Caco-2 (cell line): ENCODE data around the gene RERE. TPM values are rescaled to one million over a fixed set of nuclear protein-coding genes. Genes with fewer than 3 reads are reported as not detected.

ENCODE experiments used
- BruUV-seq: library from RNA; stranded (reverse); fragments of 400-500 nt; replicated peaks from 2 replicates; lab custom pipeline; 2021; lab: Mats Ljungman, UMichigan
- CTCF ChIA-PET: fragments of 300-600 bp; sonication (Branson Sonifier 250); formaldehyde crosslinking; loops from one replicate; lab custom pipeline; 2022; ENCODE audit warnings: antibody characterized with exemption; lab: Charles Lee
- POLR2A ChIA-PET: fragments of 300-600 bp; sonication (Branson Sonifier 250); formaldehyde crosslinking; loops from one replicate; lab custom pipeline; 2022; ENCODE audit warnings: antibody characterized with exemption; lab: Charles Lee
- DNase-seq, 2 experiments: peaks; one replicate each; pipeline versions ENCODE4 v3.0.0 to v3.0.0-alpha.2; 2020 to 2022
- H3K27me3 ChIP-seq: replicated peaks from 2 replicates; pipeline ENCODE4 v1.6.0; 2011; ENCODE audit warnings: low read length; ENCODE audit not compliant: control insufficient read depth, insufficient read depth
- H3K36me3 ChIP-seq: 2 replicates; pipeline ENCODE4 v1.5.1; 2011; ENCODE audit warnings: low read length; ENCODE audit not compliant: control insufficient read depth, insufficient read depth
- H3K4me1 ChIP-seq: fragments of 250-450 bp; sonication (Bioruptor Pico); 2 replicates; pipeline ENCODE4 v1.5.1; 2020; ENCODE audit warnings: mild to moderate bottlenecking
- H3K4me3 ChIP-seq: 2 replicates; pipeline ENCODE4 v1.5.1; 2011; ENCODE audit warnings: low read depth, mild to moderate bottlenecking, control low read depth, low read length
- H3K9me3 ChIP-seq: fragments of 250-450 bp; sonication (Bioruptor Pico); 2 replicates; pipeline ENCODE4 v1.5.1; 2020; ENCODE audit warnings: mild to moderate bottlenecking, moderate library complexity
- H3K27ac Mint-ChIP-seq: one replicate; pipeline ENCODE4 v1.8.0; 2022; ENCODE audit warnings: mixed read lengths; ENCODE audit not compliant: unreplicated experiment
- H3K27me3 Mint-ChIP-seq: one replicate; pipeline ENCODE4 v1.8.0; 2022; ENCODE audit warnings: mixed read lengths; ENCODE audit not compliant: insufficient read depth, unreplicated experiment
- H3K36me3 Mint-ChIP-seq: one replicate; pipeline ENCODE4 v1.8.0; 2022; ENCODE audit warnings: mild to moderate bottlenecking, mixed read lengths; ENCODE audit not compliant: insufficient read depth, unreplicated experiment
- H3K4me1 Mint-ChIP-seq: one replicate; pipeline ENCODE4 v1.8.0; 2022; ENCODE audit warnings: low read depth, mixed read lengths; ENCODE audit not compliant: unreplicated experiment
- H3K4me3 Mint-ChIP-seq: one replicate; pipeline ENCODE4 v1.8.0; 2022; ENCODE audit warnings: mild to moderate bottlenecking, moderate library complexity, mixed read lengths; ENCODE audit not compliant: unreplicated experiment
- H3K9me3 Mint-ChIP-seq: one replicate; pipeline ENCODE4 v1.8.0; 2022; ENCODE audit warnings: mixed read lengths; ENCODE audit not compliant: unreplicated experiment
- intact Hi-C: fragments of 100-400 bp; cut with micrococcal nuclease; formaldehyde crosslinking; loops from one replicate; pipeline ENCODE4 v1.10.0; 2022; ENCODE audit not compliant: unreplicated experiment
- total RNA-seq: library from RNA; stranded (reverse); gene quantifications from 2 replicates; pipeline ENCODE4 v1.2.3, GENCODE V29; 2022
- TF ChIP-seq, protein P1 (sequence below), 2 experiments: fragments of 200-600 bp in 1 of 2; IDR thresholded peaks; 1 replicate in 1 of 2; 2 replicates in 1 of 2; pipeline versions ENCODE4 v1.5.1 to v1.8.0; 2011 to 2022; ENCODE audit warnings: antibody characterized with exemption in 1 of 2, control low read depth in 1 of 2, inconsistent platforms in 1 of 2, low read depth in 1 of 2, low read length in 1 of 2, mild to moderate bottlenecking in 1 of 2, moderate library complexity in 1 of 2; ENCODE audit not compliant: insufficient read depth in 1 of 2, severe bottlenecking in 1 of 2, unreplicated experiment in 1 of 2

Gene RERE
- total RNA-seq, 1 experiment from 2014 or later = 85.2 TPM

DNA sequence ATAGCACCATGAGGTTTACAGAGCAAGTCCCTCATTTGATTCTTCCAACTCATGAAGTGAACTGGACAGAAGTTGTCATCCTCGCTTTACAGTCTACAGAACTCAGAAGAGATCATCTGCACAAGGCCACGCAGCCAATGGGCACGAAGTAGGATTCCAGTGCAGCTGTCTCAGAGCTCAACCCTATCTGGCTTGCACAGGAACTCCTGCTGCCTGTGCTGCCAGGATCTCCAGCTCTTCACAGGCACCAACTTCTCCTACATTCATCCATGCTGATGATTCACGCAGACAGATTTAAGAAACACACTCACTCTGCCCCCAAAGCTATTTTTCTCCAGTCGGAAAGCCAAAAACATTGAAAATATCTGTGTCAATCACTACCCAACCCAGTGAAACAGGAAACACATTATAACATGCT is 157.0 kb downstream of the RERE start:
- peaks cover 16% of the 10 kb centered on the region for H3K4me1 ChIP-seq
- Mint-ChIP-seq H3K27ac (no peak overlapping the region), H3K27me3 (no peaks in the 10 kb centered on the region), H3K4me1 (no peaks in the 10 kb centered on the region), H3K36me3 (peaks cover 12% of the 10 kb centered on the region), H3K9me3 (no peaks in the 10 kb centered on the region), H3K4me3 (no peak overlapping the region)
- no peaks in the 10 kb centered on the region for H3K27me3 ChIP-seq
- BruUV-seq = no TSS peak
- H3K4me3 ChIP-seq = no peak overlapping the region
- no peaks in the 10 kb centered on the region for H3K36me3 ChIP-seq
- intact Hi-C loops = no loop called here
- TF ChIP-seq, protein P1, sequence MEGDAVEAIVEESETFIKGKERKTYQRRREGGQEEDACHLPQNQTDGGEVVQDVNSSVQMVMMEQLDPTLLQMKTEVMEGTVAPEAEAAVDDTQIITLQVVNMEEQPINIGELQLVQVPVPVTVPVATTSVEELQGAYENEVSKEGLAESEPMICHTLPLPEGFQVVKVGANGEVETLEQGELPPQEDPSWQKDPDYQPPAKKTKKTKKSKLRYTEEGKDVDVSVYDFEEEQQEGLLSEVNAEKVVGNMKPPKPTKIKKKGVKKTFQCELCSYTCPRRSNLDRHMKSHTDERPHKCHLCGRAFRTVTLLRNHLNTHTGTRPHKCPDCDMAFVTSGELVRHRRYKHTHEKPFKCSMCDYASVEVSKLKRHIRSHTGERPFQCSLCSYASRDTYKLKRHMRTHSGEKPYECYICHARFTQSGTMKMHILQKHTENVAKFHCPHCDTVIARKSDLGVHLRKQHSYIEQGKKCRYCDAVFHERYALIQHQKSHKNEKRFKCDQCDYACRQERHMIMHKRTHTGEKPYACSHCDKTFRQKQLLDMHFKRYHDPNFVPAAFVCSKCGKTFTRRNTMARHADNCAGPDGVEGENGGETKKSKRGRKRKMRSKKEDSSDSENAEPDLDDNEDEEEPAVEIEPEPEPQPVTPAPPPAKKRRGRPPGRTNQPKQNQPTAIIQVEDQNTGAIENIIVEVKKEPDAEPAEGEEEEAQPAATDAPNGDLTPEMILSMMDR (IDR thresholded peaks at IDR 0.05; ENCODE audit: insufficient read depth in 1 of 2, low read depth in 1 of 2, low read length in 1 of 2, severe bottlenecking in 1 of 2, unreplicated experiment in 1 of 2) = no peak
- DNase-seq = no peak
- ChIA-PET CTCF (interaction anchor here (0.6 to 0.8 kb wide), 2 partner anchors 16 to 71 kb away, joined by 3 read pairs; no protein-coding TSS in a partner anchor), POLR2A (no interaction called here)
- no peaks in the 10 kb centered on the region for H3K9me3 ChIP-seq

DNA sequence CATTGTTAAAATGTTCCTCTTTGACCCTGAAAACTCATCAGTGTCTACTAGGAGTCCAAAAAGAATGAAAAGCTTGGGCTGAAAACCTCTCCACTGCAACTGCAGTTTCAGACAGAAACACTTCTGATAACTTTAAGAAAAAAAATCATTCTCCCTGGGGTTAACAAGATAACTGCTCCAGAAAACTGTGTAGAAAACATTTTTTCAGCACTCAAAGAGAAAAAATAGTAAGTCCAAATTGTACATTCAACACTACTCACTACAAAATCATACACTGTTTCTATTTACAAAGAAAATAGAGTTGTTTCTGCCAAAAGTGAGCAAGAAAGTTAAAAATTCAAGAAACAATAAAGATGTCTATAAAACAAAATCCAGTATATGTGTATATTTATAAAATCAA is 157.8 kb downstream of the RERE start:
- intact Hi-C loops = no loop called here
- H3K4me1 ChIP-seq = peaks cover 16% of the 10 kb centered on the region
- H3K4me3 Mint-ChIP-seq = no peak overlapping the region
- no peaks in the 10 kb centered on the region for H3K9me3 Mint-ChIP-seq
- H3K36me3 ChIP-seq = no peaks in the 10 kb centered on the region
- ChIA-PET POLR2A (interaction anchor here (0.5 kb wide), 1 partner anchor 666 kb away, joined by 7 read pairs; no protein-coding TSS in a partner anchor), CTCF (no interaction called here)
- no peaks in the 10 kb centered on the region for H3K27me3 Mint-ChIP-seq
- no peak overlapping the region for H3K27ac Mint-ChIP-seq
- TF ChIP-seq, protein P1 (IDR thresholded peaks at IDR 0.05; ENCODE audit: insufficient read depth in 1 of 2, low read depth in 1 of 2, low read length in 1 of 2, severe bottlenecking in 1 of 2, unreplicated experiment in 1 of 2) = no peak
- no peaks in the 10 kb centered on the region for H3K9me3 ChIP-seq
- H3K4me1 Mint-ChIP-seq = no peaks in the 10 kb centered on the region
- DNase-seq = no peak
- BruUV-seq = no TSS peak
- no peak overlapping the region for H3K4me3 ChIP-seq
- H3K27me3 ChIP-seq = no peaks in the 10 kb centered on the region
- peaks cover 20% of the 10 kb centered on the region for H3K36me3 Mint-ChIP-seq

DNA sequence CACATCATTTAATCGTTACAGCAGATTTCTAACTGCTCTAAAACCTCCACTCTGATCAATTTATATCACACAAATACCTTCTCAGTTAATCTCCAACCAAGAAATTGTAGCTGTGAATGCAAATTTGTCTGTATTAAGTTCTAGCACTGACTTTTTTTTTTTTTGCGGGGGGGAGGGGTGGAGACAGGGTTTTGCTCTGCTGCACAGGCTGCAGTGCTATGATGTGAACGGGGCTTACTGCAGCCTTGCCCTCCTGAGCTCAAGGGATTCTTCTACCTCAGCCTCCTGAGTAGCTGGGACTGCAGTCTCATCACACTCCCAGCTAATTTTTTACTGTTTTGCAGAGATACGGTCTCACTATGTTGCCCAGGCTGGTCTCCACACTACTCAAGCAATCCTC is 163.6 kb downstream of the RERE start:
- DNase-seq = no peak
- H3K4me1 ChIP-seq = no peaks in the 10 kb centered on the region
- TF ChIP-seq, protein P1 (IDR thresholded peaks at IDR 0.05; ENCODE audit: insufficient read depth in 1 of 2, low read depth in 1 of 2, low read length in 1 of 2, severe bottlenecking in 1 of 2, unreplicated experiment in 1 of 2) = no peak
- no peak overlapping the region for H3K4me3 ChIP-seq
- intact Hi-C loops = no loop called here
- H3K27me3 Mint-ChIP-seq = no peaks in the 10 kb centered on the region
- H3K27ac Mint-ChIP-seq = no peak overlapping the region
- ChIA-PET POLR2A (no interaction called here), CTCF (interaction anchor here (0.6 kb wide), 1 partner anchor 122 kb away, joined by 3 read pairs; no protein-coding TSS in a partner anchor)
- BruUV-seq = no TSS peak
- H3K36me3 Mint-ChIP-seq = peaks cover 37% of the 10 kb centered on the region
- no peaks in the 10 kb centered on the region for H3K9me3 ChIP-seq
- no peaks in the 10 kb centered on the region for H3K27me3 ChIP-seq
- no peak overlapping the region for H3K4me3 Mint-ChIP-seq
- no peaks in the 10 kb centered on the region for H3K9me3 Mint-ChIP-seq
- H3K36me3 ChIP-seq = no peaks in the 10 kb centered on the region; the same call in 1 of the 2 replicates
- no peaks in the 10 kb centered on the region for H3K4me1 Mint-ChIP-seq
